Progenitor cell of endocrine pancreas (in vitro differentiated cells): ENCODE measurements around the gene KPTN. TPM values are rescaled to one million over a fixed set of nuclear protein-coding genes. Genes with fewer than 3 reads are reported as not detected.
A peak's percentile ranks its signal among the peaks of the same experiment; 100 is the strongest.

Experiments used
- DNase-seq: peaks from one replicate; pipeline ENCODE4 v3.0.0; 2021; ENCODE audit warnings: low spot score; ENCODE audit not compliant: unreplicated experiment
- H3K27ac Mint-ChIP-seq: 2 replicates; pipeline ENCODE4 v1.8.0; 2021; ENCODE audit warnings: mild to moderate bottlenecking, moderate library complexity, mixed read lengths
- H3K27me3 Mint-ChIP-seq: 2 replicates; pipeline ENCODE4 v1.8.0; 2021; ENCODE audit warnings: mixed read lengths
- H3K36me3 Mint-ChIP-seq: 2 replicates; pipeline ENCODE4 v1.8.0; 2022; ENCODE audit warnings: mixed read lengths; ENCODE audit not compliant: insufficient read depth
- H3K4me1 Mint-ChIP-seq: 2 replicates; pipeline ENCODE4 v1.8.0; 2021; ENCODE audit warnings: low read depth, mixed read lengths
- H3K4me3 Mint-ChIP-seq: 2 replicates; pipeline ENCODE4 v1.8.0; 2021; ENCODE audit warnings: low read depth, mild to moderate bottlenecking, moderate library complexity, mixed read lengths
- H3K9me3 Mint-ChIP-seq: 2 replicates; pipeline ENCODE4 v1.8.0; 2021; ENCODE audit warnings: low read depth, mixed read lengths
- CTCF ChIP-seq: fragments of 200-600 bp; sonication (generic); IDR thresholded peaks from one replicate; pipeline ENCODE4 v1.5.0; 2021; ENCODE audit warnings: antibody characterized with exemption, mild to moderate bottlenecking; ENCODE audit not compliant: unreplicated experiment
- total RNA-seq: library from RNA; stranded (reverse); gene quantifications from 2 replicates; pipeline ENCODE4 v1.2.1, GENCODE V29; 2021

KPTN gene
- total RNA-seq, 1 donor from 2014 or later: 30.5 TPM

- Mint-ChIP-seq H3K27me3 (peaks cover 51% of the 10 kb centered on the region), H3K27ac (no peak overlapping the region), H3K36me3 (no peaks in the 10 kb centered on the region), H3K4me1 (no peaks in the 10 kb centered on the region), H3K4me3 (no peak overlapping the region), H3K9me3 (no peaks in the 10 kb centered on the region)
- no peak for DNase-seq
- TF ChIP-seq CTCF: no peak
Measured at GRCh38 chr19:47432499-47432898, 51.5 kb downstream of the KPTN start.

- Mint-ChIP-seq H3K9me3 (no peaks in the 10 kb centered on the region), H3K36me3 (no peaks in the 10 kb centered on the region), H3K4me3 (no peak overlapping the region), H3K4me1 (no peaks in the 10 kb centered on the region), H3K27ac (peak overlapping the region; percentile 24), H3K27me3 (peaks cover 51% of the 10 kb centered on the region)
- TF ChIP-seq CTCF: no peak
- no peak for DNase-seq
Measured at GRCh38 chr19:47432091-47432490, 51.9 kb downstream of the KPTN start.

- peak; percentile 42 for TF ChIP-seq CTCF
- Mint-ChIP-seq H3K27ac (no peak overlapping the region), H3K9me3 (no peaks in the 10 kb centered on the region), H3K4me3 (peak overlapping the region; percentile 9), H3K4me1 (no peaks in the 10 kb centered on the region), H3K36me3 (no peaks in the 10 kb centered on the region), H3K27me3 (peaks cover 52% of the 10 kb centered on the region)
- peak; percentile 43 for DNase-seq
Measured at GRCh38 chr19:47430041-47430802, 53.8 kb downstream of the KPTN start.

GRCh38 chr19:47429140-47429793, 54.8 kb downstream of the KPTN start:
- Mint-ChIP-seq H3K4me1 (no peaks in the 10 kb centered on the region), H3K36me3 (no peaks in the 10 kb centered on the region), H3K27ac (no peak overlapping the region), H3K27me3 (peaks cover 50% of the 10 kb centered on the region), H3K4me3 (no peak overlapping the region), H3K9me3 (no peaks in the 10 kb centered on the region)
- no peak for DNase-seq
- no peak for TF ChIP-seq CTCF

GRCh38 chr19:47428177-47428894, 55.7 kb downstream of the KPTN start:
- H3K36me3 Mint-ChIP-seq: no peaks in the 10 kb centered on the region

More at GRCh38 chr19:47428177-47428894, 55.7 kb downstream of the KPTN start:
- no peak overlapping the region for H3K4me3 Mint-ChIP-seq
- H3K27me3 Mint-ChIP-seq: peaks cover 50% of the 10 kb centered on the region
- H3K4me1 Mint-ChIP-seq: no peaks in the 10 kb centered on the region
- peak; percentile 78 for DNase-seq
- H3K9me3 Mint-ChIP-seq: no peaks in the 10 kb centered on the region
- H3K27ac Mint-ChIP-seq: no peak overlapping the region
- TF ChIP-seq CTCF: no peak
